GM18867 (cell line): Measurements from ENCODE around the gene FAM151A.
"Not testable (repeated sequence)": the region's sequence is repeated elsewhere in the genome, so short reads cannot be mapped to it uniquely, and the experiment has no call there.

Experiments used
- ATAC-seq: cut with Tn5 transposase; IDR thresholded peaks from one replicate; pipeline ENCODE4 v1.9.1; 2021; ENCODE audit warnings: mild to moderate bottlenecking, moderate library complexity; ENCODE audit not compliant: unreplicated experiment

FAM151A gene

GRCh38 chr1:54636461-54637446 is 13.4 kb upstream of the FAM151A start:
- not testable (repeated sequence) for ATAC-seq

- ATAC-seq: not testable (repeated sequence)
Observed at GRCh38 chr1:54635804-54636203, 12.5 kb upstream of the FAM151A start.

- ATAC-seq: no peak
Observed at GRCh38 chr1:54627196-54627595, 3.9 kb upstream of the FAM151A start.

DNA sequence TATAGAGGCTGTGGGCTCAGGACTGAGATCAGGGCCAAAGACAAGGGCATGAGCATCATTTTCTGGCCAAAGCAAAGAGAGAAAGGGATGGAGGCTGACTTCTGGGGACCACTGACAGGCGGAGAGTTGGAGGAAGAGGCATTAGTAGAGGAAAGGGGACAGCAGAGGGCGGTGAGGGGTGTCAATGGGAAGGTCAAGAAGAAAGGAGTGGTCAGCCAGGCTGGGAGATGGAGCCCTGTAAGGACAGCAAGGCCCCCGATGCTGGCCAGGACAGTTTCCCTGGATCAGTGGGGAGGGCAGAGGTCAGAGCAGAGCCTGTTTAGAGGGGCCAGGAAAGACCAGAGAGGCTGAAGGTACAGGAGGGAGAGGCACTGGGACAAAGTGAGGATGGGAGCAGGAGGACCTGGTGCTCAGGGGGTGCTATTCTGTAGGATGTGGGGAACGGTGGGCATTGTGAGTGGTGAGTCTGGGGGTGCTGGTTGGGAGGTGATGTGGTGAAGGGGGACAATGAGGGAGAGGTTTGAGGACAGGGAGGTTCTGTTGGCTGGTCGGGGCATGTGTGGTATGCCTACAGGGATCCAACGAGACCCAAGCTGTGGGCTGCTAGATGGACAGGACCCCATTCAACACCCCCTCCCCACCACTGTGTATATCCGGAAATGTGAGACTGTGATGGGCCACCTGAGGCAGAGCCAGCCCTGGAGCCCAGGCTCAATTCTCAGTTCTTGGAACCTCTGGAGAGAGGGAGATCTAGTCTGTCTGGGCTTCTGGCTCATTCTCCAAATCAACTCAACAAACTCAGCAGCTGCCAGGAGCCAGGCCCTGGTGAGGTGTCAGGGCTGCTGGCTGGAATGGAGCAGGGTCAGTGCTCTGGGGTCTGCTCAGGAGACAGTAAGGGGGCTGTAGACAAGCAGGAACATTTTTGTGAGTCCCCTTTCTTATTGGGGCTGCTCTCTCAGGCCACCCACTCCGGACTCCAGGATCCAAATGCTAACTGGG is 1.4 kb upstream of the FAM151A start:
- ATAC-seq: no peak

- no peak for ATAC-seq
Observed at GRCh38 chr1:54619749-54620148, 3.6 kb downstream of the FAM151A start.

- no peak for ATAC-seq
Observed at GRCh38 chr1:54615531-54616279, 7.6 kb downstream of the FAM151A start.

GRCh38 chr1:54614563-54614962 is 8.8 kb downstream of the FAM151A start:
- no peak for ATAC-seq

DNA sequence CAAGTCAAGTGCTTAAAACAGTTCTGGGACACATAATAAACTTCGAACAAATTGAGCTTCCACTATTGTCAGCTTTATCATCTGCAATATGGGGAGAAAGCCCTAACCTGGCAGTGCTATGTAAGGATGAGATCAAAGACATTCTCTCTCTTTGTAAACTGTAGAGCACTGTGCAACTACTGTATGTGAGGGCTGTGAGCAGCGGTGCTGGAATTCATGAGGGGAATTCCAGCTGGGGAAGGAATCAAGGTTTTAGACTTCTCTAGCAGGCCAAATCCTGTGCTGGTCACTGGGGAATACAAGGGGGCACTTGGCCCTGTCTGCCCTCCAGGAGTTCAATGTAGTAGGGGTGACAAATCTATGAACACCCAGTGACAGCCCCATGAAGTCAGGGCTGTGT is 9.3 kb downstream of the FAM151A start:
- ATAC-seq: no peak

DNA sequence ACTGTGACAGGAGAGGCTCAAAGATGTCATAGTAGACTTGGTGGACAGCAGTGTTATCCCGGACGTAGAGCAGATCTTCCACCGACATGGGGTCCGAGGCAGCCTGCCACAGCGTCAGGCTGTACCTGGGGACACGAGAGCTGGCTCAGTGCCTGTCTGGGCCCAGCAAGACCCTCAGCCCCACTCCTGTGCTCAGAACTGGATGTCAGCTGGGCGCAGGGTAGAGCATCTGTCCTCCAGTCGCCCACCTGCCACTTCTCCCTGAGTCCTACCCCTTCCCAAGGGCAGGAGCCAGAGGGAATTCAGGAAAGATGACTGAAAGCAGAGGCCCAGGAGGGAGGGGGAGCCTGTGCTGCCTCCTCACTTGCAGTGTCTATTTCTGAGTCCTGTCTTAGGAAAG is 11.7 kb downstream of the FAM151A start:
- no peak for ATAC-seq

DNA sequence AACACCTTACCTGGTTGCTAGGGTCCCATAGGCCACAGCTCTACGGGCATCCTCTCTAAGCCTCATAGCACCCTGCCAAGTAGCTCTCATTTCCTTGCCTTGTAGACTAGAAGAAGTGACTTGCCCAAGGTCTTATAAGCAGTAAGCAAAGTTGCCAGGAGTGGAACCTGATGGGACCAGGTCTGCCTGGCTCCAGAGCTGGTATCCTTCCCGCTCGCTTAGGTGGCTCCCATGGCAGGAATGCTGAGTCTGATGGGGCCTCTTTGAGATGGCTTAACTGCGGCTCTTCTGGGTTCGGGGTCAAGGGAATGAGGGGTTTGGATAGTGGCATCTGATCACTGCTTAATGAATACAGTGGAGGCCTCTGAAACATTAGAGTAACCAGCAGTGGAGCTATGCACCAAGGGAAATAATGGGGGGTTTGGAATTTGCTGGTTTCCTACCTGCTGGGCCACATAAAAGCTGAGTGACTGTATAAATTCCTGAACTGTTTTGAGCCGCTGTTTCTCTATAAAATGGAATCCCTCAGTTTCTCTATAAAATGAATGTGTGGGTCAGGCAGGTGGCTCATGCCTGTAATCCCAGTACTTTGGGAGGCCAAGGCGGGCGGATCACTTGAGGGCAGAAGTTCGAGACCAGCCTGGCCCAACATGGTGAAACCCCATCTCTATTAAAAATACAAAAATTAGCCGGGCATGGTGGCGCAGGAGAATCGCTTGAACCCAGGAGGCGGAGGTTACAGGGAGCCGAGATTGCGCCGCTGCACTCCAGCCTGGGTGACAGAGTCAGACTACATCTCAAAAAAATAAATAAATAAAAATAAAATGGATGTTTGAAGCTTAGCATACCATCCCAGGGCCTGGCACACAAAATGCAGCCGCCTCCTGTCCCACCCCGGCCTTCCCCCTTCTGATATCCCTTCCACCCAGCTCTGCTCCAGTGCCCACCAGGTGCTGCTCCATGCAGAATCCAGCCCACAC is 12.4 kb downstream of the FAM151A start:
- ATAC-seq: no peak

DNA sequence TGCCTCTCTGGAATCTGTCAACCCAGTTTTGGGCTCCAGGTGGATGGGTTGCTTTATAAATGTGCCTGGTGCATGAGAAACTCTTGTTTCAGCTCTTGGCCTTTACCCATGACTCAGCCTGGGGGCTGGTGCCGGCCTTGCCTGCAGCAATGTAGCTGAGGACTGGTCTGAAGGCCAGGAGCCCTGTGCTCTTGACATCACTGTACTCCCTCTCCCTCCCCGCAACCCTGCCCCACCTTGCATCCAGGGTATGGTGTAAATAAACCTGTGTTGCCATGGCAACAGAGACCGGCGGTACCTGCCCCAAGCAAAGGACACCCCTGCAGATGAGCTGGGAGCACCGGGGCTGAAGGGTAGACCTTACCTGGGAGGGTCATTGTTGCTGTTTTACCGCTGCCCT is 13.3 kb downstream of the FAM151A start:
- no peak for ATAC-seq

GRCh38 chr1:54609301-54609921 is 13.9 kb downstream of the FAM151A start:
- ATAC-seq: no peak

DNA sequence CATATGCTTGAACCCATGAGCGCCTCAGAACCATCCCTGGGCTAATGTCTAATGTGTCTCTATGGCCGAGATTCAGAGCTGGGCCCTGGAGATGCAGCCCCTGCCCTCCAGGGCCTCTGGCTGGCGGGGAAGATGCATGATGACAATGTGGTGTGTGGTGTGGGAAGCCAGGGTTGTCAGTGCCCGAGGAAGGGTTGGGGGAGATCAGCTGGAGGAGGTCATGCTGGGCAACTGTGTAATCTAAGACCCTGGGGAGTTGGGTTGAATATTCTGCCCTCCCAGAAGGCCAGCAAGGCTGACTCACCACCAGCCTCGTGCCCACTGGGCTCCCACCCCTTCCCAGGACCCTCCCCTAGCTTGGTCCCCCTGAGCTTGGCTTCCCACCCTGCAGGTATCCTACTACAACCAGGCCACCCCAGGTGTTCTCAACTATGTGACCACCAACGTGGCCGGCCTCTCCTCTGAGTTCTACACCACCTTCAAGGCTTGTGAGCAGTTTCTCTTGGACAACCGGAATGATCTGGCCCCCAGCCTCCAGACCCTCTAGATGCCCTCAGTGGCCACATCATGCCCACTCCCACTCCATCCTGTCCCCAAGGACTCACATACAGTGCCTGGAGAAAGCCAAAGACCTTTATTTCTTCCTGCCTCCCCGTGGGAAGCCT is 14.6 kb downstream of the FAM151A start:
- ATAC-seq: no peak

DNA sequence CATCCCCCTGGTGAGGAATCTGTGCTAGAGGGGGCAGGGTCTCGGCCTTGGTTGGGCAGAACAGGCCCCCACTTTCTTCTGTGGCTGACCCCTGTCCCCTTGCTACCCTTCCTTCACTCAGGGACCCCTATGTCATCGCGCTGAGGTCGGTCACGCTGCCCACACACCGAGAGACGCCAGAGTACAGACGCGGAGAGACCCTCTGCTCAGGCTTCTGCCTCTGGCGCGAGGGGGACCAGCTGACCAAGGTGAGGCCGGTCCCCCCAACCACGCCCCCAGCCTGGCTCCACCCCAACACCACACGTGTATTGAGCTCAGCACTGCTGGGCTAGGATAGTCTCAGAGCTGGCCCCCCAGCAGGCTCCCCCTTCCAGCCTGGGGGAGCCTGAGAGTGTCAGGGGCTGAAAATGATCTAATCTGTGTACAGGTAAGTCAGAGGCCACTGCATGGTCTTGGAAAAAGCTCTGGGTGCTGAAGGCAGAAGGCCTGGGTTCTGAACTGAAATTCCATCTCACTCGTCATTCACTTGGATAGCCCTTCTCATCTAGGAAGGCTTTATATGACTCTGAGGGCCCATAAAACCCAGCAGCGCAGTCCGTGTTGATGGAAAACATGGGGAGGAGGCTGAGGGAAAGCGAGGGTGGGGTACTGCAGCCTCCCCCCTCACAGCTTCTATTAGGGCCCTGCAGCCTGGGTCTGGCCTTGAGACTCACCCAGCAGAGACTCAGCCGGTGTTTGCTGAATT is 15.3 kb downstream of the FAM151A start:
- ATAC-seq: no peak

DNA sequence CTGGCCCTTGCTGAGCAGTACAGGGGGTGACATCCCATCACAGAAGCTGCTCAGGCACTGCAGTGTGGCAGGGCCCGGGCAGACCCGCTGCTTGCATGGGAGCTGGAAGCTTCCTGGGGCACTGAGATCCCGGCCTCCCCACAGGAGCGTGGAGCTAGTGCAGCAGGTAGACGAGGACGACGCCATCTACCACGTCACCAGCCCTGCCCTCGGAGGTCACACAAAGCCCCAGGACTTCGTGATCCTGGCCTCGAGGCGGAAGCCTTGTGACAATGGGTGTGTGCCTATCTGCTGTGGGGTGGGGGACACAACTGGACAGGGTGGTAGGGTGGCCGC is 16.4 kb downstream of the FAM151A start:
- no peak for ATAC-seq

DNA sequence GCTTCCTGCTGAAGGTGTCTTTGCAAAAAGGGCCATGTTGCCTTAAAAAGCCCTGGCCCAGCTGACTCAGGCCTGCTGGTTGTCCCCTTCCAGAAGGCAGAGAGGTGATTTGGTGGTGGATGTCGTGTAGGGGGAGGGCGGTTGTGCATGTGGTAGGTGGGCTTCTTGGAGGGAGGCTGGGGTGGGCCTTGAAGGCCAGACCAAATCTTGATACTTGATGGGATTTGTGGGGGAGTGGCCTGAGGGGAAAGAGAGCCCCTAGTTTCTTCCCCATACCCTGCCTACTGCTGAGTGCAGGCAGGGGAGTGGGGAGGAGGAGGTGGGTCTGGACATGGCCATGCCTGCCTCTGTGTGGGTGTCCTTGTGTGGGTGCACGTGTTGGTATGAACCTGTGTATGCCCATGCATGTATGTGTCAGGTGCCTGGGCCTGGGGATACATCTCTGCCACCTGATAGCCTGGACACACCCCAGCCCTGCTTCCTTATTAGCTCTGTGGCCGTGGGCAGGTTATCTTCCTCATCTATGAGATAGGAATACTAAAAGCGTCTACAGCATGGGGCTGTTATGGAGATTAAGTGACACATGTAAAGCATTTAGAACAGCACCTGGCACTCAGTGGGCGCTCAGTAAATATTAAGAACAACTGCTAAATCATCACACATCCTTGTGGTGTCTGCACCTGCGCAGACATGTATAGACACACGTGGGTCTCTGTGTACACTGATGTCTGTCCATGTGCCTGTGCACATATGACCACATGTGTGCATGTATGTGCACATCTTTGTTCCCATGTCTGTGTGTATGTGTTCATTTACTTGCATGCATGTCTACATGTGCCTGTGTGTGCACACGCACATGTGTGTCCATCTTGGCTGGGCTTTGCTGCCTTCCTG is 17.0 kb downstream of the FAM151A start:
- ATAC-seq: no peak
